OCI-LY3 (cell line): ENCODE results near the gene EVI2B.

Experiments
- CTCF ChIP-seq: fragments of 200-600, 300-600 bp; sonication (generic); IDR thresholded peaks from 2 replicates; pipeline ENCODE4 v1.5.1; 2014; ENCODE audit warnings: antibody characterized with exemption, low read length, low read depth
- EZH2phosphoT487 ChIP-seq: fragments of 200-600 bp; shearing (Covaris generic); IDR thresholded peaks from 2 replicates; pipeline ENCODE4 v1.6.1; 2018; ENCODE audit warnings: antibody characterized with exemption, mixed run types, low read depth

GRCh38 chr17:31269578-31269983 lies 44.3 kb downstream of the EVI2B start:
- no peak for TF ChIP-seq CTCF
- no peak for TF ChIP-seq EZH2phosphoT487
